Epithelial cell of prostate (primary cell): ENCODE measurements around the gene CTIF.

ENCODE experiments used
- DNase-seq: peaks from one replicate; pipeline ENCODE4 v3.0.0-alpha.2; 2011; ENCODE audit warnings: low read depth, low spot score
- H3K27ac ChIP-seq: fragments of 450-650 bp; 2 replicates; pipeline ENCODE4 v1.5.1; 2017; ENCODE audit warnings: mild to moderate bottlenecking

CTIF gene

DNA sequence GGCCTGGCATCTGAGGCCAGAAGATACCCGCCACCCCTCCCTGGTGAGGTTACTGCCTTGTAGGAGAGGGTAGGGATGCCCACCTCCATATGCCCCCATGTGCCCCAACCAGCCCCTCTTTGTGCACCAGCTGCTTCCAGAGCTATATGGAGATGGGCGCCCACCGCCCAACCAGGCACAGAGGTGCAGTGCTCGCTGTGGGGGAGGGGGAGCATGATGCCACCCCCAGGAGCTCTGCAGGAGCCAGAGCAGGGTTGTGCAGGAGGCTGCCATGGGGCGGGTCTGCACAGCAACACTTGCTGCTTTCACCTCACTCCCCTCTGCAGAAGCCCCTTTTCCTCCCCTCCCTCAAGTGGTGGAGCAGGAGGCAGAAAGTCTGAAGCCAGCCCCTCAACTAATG is 237.3 kb downstream of the CTIF start:
- no peak for DNase-seq
- H3K27ac ChIP-seq = no peak overlapping the region

- no peak overlapping the region for H3K27ac ChIP-seq
- DNase-seq = no peak
These were observed 237.8 kb downstream of the CTIF start for GRCh38 chr18:48776641-48777025.

GRCh38 chr18:48777026-48777743 is 238.4 kb downstream of the CTIF start:
- DNase-seq = no peak
- H3K27ac ChIP-seq = no peak overlapping the region

DNA sequence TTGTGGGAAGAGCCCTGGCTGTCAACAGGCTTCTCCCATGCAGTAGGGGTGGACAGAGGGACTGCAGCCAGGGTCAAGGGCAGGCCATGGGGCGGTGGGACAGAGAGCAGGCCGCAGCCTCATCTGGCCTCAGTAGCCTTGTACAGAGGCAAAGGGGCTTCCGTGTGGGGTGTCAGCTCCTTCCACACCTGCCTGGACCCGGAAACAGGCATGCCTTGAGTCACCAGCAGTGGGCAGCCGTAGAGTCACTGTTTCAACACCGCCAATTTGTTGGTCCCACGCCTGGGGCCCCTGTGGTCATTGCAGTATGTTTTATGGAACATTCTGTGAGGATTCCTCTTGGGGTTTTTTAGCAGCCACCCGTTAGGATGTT is 238.9 kb downstream of the CTIF start:
- no peak for DNase-seq
- H3K27ac ChIP-seq = no peak overlapping the region

DNA sequence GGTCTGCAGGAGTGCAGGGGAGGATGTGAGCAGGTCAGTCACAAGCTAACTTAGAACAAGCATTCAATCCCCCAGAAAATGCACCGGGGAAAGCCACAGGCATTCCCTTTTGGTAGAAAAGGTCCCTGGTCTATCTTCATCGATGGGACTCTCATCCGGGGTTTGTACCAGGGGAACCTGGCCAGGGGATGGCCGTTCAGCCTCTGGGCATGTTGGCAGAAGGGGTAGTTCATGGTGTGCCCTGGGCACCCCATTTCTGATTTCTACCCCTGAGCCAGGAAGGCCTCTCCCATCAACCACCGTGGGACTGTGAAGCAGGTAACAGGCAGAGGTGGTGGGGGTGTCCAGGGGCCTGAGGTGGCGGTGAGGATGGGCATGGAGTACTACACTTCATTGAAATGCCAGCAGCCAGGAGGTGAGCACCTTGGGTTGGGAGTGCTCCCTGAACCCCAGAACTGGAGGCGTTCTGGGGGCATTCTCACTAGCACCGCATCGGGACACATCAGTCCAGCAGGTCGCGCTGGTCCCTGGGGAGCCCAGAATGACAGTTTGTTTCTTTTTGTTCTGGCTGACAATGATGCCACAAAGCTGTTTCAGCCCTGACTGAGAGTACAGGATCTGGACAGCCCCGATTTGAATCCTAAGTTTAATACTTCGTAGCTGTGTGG is 239.6 kb downstream of the CTIF start:
- H3K27ac ChIP-seq = no peak overlapping the region
- no peak for DNase-seq

GRCh38 chr18:48779462-48779861 is 240.6 kb downstream of the CTIF start:
- no peak overlapping the region for H3K27ac ChIP-seq
- DNase-seq = no peak

DNA sequence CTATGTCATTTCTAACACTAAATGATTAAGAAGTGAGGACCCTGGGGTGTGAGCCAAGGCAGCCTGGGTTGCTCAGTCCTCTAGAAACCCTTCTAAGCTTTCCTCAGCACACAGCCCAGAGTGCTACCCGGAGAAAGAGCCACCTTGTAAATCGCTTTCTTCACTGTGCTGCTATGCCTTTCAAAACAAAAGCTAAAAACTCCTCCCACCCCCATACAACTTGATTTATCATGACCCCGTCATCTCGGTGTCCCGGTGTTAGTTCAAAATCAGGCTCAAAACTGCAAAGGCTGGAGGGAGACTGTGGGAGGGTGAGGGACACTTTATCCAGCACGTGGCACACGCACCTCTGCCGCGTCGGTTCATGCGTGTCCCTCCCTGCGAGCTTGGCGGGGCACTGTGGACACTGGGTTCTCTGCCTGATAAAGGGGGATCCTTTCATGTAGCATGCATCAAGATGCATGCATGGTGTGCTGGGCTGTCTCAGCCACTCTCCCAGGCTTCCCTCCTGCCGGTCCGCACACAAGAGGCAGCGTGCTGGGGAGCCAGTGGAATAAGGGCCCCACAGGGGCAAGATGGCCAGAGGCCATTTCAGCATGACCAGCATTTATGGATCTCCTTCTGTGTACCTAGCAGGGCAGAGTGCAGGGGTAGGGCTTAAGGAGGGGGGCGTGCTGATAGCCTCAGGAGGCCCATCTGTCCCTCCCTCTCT is 241.5 kb downstream of the CTIF start:
- no peak overlapping the region for H3K27ac ChIP-seq
- DNase-seq = no peak

- H3K27ac ChIP-seq = no peak overlapping the region
- no peak for DNase-seq
These were observed 242.0 kb downstream of the CTIF start for GRCh38 chr18:48780913-48781162.

GRCh38 chr18:48781163-48781987 is 242.5 kb downstream of the CTIF start:
- no peak for DNase-seq
- no peak overlapping the region for H3K27ac ChIP-seq

GRCh38 chr18:48781988-48782363 is 243.1 kb downstream of the CTIF start:
- DNase-seq = no peak
- no peak overlapping the region for H3K27ac ChIP-seq

DNA sequence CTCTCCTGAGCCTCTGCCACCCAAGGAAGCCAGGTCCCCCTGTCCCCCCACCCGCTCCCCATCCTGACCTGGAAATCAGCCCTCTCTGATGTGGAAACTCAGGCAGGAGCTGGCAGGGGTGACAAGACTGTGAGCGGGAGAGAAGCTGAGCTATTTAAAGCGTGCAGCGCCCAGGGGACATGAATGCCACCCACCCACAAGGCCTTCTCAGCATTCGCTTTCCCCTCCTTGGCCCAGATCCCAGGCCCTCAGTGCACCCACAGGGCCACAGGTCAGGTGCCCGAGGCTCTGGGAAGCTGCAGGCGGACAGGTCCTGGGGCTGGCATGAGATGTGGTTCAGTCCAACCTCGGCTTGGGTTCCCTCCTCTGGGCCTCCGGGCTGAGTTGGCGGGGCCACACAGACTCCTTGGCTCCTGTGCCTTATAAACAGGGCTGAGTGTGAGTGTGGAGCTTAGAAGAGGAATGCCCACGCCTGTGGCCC is 243.6 kb downstream of the CTIF start:
- DNase-seq = no peak
- no peak overlapping the region for H3K27ac ChIP-seq

- DNase-seq = no peak
- no peak overlapping the region for H3K27ac ChIP-seq
These were observed 245.0 kb downstream of the CTIF start for GRCh38 chr18:48783616-48784520.

GRCh38 chr18:48784656-48785055 is 245.8 kb downstream of the CTIF start:
- DNase-seq = no peak
- H3K27ac ChIP-seq = no peak overlapping the region

GRCh38 chr18:48785091-48785614 is 246.3 kb downstream of the CTIF start:
- H3K27ac ChIP-seq = no peak overlapping the region
- DNase-seq = no peak

GRCh38 chr18:48785736-48786454 is 247.1 kb downstream of the CTIF start:
- no peak for DNase-seq
- no peak overlapping the region for H3K27ac ChIP-seq

DNA sequence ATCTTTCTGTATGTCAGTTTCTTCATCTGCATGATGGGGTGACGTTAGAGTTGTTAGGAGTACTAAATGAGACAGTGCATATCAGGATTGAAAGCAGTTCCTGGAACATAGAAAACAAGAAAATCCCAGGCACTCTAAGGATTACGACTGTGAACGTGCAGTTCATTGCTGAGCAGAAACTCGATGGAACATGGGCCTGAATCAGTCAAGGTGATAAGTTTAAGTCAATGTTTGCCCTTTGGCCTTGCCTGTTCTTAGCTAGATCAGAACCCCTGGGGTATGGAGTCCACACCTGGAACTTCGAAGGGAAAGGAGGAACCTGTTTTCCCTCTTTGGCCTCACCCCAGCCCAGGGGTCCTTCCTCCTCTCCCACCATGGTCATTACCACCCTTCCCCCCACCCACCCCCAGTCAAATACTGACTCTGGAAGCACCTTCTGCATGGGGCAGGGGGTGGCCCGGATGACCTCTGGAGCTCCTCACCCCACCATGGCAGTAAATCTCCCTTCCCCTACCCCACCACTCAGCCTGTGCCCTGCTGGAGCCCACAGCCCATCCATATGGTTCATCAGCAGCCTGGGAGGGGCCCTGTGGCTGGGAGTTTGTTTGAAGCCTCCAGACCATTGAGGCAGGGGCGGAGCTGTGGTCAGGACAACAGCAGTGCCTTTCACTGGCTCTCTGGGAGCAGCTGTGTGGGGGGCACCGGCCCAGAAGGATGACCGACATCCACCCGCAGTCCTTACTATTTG is 247.8 kb downstream of the CTIF start:
- no peak for DNase-seq
- H3K27ac ChIP-seq = no peak overlapping the region

DNA sequence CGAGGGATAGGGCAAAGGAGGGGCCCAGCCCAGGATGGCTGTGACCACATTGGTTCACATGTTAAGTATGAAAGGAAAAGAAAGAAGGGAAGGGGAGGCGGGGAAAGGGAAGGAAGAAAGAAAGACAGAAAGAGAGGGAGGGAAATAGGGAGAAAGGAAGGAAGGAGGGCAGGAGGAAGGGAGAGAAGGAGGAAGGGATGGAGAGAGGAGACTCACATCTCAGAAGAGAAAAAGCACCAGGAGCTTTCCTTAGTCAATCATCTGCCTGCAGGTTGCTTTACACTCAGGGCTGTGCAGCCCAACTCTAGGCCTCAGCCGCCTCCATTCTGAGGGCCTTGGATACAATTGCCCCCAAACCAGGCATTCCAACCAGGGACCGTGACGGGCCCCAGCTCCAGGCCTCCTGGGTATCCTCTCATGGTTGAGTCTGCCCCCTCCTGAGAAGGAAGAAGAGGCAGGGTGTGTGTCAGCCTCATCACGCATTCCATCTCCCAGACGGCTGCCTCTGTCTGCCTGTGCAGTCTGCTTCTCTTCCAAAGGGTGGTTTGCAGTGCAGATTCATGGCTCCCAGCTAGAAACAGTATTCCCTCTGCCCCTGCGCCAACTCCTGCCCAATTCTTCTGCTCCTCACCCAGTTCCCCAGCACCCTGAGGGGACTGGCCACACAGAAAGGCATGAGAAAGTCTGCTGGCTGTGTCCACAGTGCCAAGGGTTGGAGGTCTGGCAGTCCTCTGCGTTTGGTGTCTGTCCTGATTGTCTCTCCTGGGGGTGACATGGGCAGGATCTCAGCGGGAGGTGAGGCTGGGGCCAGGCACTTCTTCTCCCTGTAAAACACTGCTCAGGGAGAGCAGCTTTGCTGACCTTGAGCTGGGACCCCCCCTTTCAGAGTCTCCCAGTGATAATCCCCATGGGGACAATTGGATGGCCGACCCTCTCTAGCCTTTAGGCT is 248.6 kb downstream of the CTIF start:
- H3K27ac ChIP-seq = no peak overlapping the region
- DNase-seq = no peak
